BLaER1 (cell line): Measurements from ENCODE around the gene PHLDB2.
A peak's percentile ranks its signal among the peaks of the same experiment; 100 is the strongest.

Experiments
- H3K27ac ChIP-seq: shearing (Covaris generic); formaldehyde crosslinking; 2 replicates; pipeline ENCODE4 v1.8.1; 2022
- H3K27me3 ChIP-seq: shearing (Covaris generic); formaldehyde crosslinking; 2 replicates; pipeline ENCODE4 v1.8.1; 2022
- H3K36me3 ChIP-seq: shearing (Covaris generic); formaldehyde crosslinking; 2 replicates; pipeline ENCODE4 v1.8.1; 2022
- H3K4me1 ChIP-seq: shearing (Covaris generic); formaldehyde crosslinking; 2 replicates; pipeline ENCODE4 v1.8.1; 2022
- H3K4me2 ChIP-seq: shearing (Covaris generic); formaldehyde crosslinking; 2 replicates; pipeline ENCODE4 v1.8.1; 2022
- H3K4me3 ChIP-seq: shearing (Covaris generic); formaldehyde crosslinking; 2 replicates; pipeline ENCODE4 v1.8.1; 2022
- H3K9ac ChIP-seq: shearing (Covaris generic); formaldehyde crosslinking; 2 replicates; pipeline ENCODE4 v1.8.1; 2022
- H3K9me3 ChIP-seq: shearing (Covaris generic); formaldehyde crosslinking; 2 replicates; pipeline ENCODE4 v1.8.1; 2022
- H4K20me1 ChIP-seq: shearing (Covaris generic); formaldehyde crosslinking; 2 replicates; pipeline ENCODE4 v1.8.1; 2022
- Cebpa-rat ChIP-seq: shearing (Covaris generic); IDR thresholded peaks from 2 replicates; pipeline ENCODE4 v1.8.1; 2022

Gene PHLDB2

GRCh38 chr3:111979434-111980038, 120.5 kb downstream of the PHLDB2 start:
- Histone ChIP-seq H3K4me3 (peak overlapping the region; percentile 87), H3K9me3 (no peaks in the 10 kb centered on the region), H3K4me1 (peaks cover 24% of the 10 kb centered on the region), H4K20me1 (peaks cover 29% of the 10 kb centered on the region), H3K27me3 (no peaks in the 10 kb centered on the region), H3K4me2 (peak overlapping the region; percentile 83), H3K9ac (peak overlapping the region; percentile 91), H3K36me3 (peaks cover 10% of the 10 kb centered on the region; the same call in 1 of the 2 replicates), H3K27ac (peak overlapping the region; percentile 90)
- no peak for TF ChIP-seq Cebpa-rat

DNA sequence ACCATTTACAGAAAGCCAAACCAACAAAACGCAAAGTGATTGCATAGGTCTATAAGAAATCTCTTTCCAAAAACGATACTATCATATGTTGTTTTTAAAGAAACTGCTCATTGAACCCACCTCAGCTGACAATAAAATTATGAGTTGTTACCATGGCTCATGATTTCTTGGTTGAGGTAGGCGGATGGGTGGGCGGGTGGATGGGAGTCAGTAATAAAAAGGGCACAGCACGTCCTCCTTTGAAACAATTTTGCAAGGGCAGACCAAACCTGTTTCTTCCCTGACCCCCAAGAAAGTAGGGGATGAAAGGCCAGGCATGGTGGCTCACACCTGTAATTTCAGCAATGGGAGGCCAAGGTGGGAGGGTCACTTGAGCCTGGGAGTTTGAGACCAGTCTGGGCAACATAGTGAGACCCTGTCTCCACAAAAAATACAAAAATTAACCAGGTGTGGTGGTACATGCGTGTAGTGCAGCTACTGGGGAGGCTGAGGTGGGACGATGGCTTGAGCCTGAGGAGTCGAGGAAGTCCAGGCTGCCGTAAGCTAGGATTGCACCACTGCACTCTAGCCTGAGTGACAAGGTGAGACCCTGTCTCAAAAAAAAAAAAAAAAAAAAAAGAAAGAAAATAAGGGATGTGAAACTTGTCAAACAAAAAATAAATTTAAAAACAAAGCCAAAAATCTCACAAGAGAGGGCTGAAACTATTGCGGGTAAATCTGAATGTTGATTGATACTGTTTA, 121.8 kb downstream of the PHLDB2 start:
- Histone ChIP-seq H3K36me3 (peaks cover 22% of the 10 kb centered on the region; the same call in 1 of the 2 replicates), H3K4me3 (peak overlapping the region; percentile 8; the same call in 1 of the 2 replicates), H3K27ac (no peak overlapping the region), H3K9me3 (no peaks in the 10 kb centered on the region), H3K4me2 (peak overlapping the region; percentile 83), H3K4me1 (peaks cover 24% of the 10 kb centered on the region), H3K27me3 (no peaks in the 10 kb centered on the region), H4K20me1 (peaks cover 40% of the 10 kb centered on the region), H3K9ac (no peak overlapping the region)
- no peak for TF ChIP-seq Cebpa-rat

GRCh38 chr3:111981457-111981763, 122.3 kb downstream of the PHLDB2 start:
- H3K4me2 ChIP-seq = peak overlapping the region; percentile 83
- no peaks in the 10 kb centered on the region for H3K27me3 ChIP-seq
- no peak overlapping the region for H3K9ac ChIP-seq
- peaks cover 45% of the 10 kb centered on the region for H4K20me1 ChIP-seq
- no peak for TF ChIP-seq Cebpa-rat
- no peak overlapping the region for H3K4me3 ChIP-seq
- no peaks in the 10 kb centered on the region for H3K9me3 ChIP-seq
- H3K27ac ChIP-seq = no peak overlapping the region
- H3K36me3 ChIP-seq = peaks cover 27% of the 10 kb centered on the region
- H3K4me1 ChIP-seq = peaks cover 24% of the 10 kb centered on the region

- Histone ChIP-seq H3K9ac (no peak overlapping the region), H3K4me1 (peaks cover 22% of the 10 kb centered on the region), H4K20me1 (peaks cover 64% of the 10 kb centered on the region), H3K36me3 (peaks cover 57% of the 10 kb centered on the region), H3K9me3 (no peaks in the 10 kb centered on the region), H3K27ac (no peak overlapping the region), H3K27me3 (no peaks in the 10 kb centered on the region), H3K4me3 (no peak overlapping the region), H3K4me2 (no peak overlapping the region)
- no peak for TF ChIP-seq Cebpa-rat
Observed at GRCh38 chr3:111984636-111985298, 125.7 kb downstream of the PHLDB2 start.

DNA sequence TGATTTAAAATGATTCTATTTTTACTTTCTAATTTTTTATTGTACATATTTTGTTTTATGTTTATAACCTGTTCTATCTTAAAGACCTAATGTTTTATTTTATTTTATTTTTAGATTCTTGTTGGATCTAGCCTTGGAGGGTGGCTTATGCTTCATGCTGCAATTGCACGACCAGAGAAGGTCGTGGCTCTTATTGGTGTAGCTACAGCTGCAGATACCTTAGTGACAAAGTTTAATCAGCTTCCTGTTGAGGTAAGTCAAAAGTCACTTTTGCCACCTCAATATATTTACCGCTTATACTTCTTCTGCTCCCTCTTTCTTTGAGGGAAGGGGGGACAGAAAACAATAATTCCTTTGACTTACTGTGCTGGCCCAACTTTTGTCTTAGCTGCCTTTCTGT, 127.7 kb downstream of the PHLDB2 start:
- no peaks in the 10 kb centered on the region for H3K27me3 ChIP-seq
- peaks cover 51% of the 10 kb centered on the region for H4K20me1 ChIP-seq
- no peaks in the 10 kb centered on the region for H3K9me3 ChIP-seq
- H3K27ac ChIP-seq = no peak overlapping the region
- H3K9ac ChIP-seq = no peak overlapping the region
- no peak overlapping the region for H3K4me3 ChIP-seq
- peaks cover 2% of the 10 kb centered on the region for H3K4me1 ChIP-seq
- TF ChIP-seq Cebpa-rat = no peak
- no peak overlapping the region for H3K4me2 ChIP-seq
- H3K36me3 ChIP-seq = peaks cover 64% of the 10 kb centered on the region

DNA sequence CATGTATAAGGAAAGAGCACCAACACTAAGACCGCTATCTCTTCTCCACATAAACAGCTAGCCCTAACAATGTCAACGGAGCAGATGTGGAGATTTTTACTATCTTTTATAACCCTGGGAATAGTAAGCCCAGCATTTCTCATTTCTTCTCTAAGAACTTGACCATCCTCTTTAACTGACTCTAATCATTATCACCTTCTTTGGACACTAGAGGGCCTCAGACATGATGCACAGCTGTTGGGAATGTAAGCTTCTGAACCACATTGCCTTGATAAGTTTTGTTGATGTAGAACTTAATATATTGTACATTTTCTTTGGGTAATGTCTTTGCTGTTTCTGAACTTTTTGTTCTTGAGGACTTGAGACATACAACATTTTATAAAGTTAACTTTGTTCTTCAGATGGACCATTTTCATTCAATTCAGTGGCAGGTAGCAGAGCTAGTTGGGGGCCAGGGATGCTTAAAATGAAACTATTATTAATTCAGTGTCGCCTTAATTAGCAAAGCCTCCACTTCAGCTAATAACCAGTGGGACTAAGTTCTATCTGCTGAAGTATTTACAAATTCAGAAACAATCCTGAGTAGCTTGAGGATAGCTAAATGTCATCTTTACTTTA, 130.1 kb downstream of the PHLDB2 start:
- peaks cover 69% of the 10 kb centered on the region for H3K36me3 ChIP-seq
- H3K4me2 ChIP-seq = no peak overlapping the region
- H3K27me3 ChIP-seq = no peaks in the 10 kb centered on the region
- H4K20me1 ChIP-seq = peaks cover 38% of the 10 kb centered on the region
- no peaks in the 10 kb centered on the region for H3K9me3 ChIP-seq
- no peak overlapping the region for H3K4me3 ChIP-seq
- TF ChIP-seq Cebpa-rat = no peak
- no peaks in the 10 kb centered on the region for H3K4me1 ChIP-seq
- no peak overlapping the region for H3K27ac ChIP-seq
- no peak overlapping the region for H3K9ac ChIP-seq

GRCh38 chr3:111993038-111993437, 134.0 kb downstream of the PHLDB2 start:
- no peak overlapping the region for H3K9ac ChIP-seq
- H3K27me3 ChIP-seq = peaks cover 12% of the 10 kb centered on the region
- H3K27ac ChIP-seq = no peak overlapping the region
- H3K36me3 ChIP-seq = peaks cover 32% of the 10 kb centered on the region
- peaks cover 13% of the 10 kb centered on the region; the same call in 1 of the 2 replicates for H4K20me1 ChIP-seq
- no peaks in the 10 kb centered on the region for H3K4me1 ChIP-seq
- H3K4me2 ChIP-seq = no peak overlapping the region
- no peak overlapping the region for H3K4me3 ChIP-seq
- no peaks in the 10 kb centered on the region for H3K9me3 ChIP-seq
- no peak for TF ChIP-seq Cebpa-rat

DNA sequence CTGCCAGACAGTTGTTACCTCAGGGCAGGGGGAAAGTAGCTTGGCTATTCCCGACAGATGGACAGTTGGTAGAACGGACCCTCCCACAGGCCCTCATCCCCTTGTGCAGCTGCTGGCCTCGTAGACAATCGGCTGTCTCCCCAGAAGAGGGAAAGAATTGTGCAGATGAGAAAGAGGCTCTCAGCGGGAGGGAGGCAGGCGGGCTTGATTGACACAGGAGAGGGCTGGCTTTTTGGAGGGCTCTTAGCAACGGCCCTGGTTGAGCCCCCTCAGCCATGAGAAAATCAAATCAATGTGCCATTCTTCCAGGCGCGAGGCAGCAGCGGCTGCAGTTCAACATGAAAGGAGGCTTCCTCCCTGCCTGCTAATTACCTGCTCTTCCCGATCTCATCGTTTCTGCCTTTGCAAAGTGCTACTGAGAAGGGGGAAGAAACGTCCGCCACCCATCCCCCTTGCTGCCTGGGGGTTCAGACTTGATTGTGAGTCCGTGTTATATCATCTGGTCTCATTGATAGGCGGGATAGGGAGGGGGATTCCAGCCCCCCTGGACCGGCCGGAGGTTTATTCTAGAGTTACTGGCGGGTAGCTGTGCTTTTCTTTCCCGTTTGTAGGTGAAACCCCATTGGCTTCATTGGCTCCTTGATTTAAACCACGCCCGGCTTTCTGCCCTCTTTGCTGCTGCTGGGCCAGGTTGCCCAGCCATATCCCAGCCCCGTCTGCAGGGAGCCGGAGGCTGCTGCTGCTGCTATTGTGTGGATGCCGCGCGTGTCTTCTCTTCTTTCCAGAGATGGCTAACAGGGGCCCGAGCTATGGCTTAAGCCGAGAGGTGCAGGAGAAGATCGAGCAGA, 139.8 kb downstream of the PHLDB2 start, which contains the start of gene TAGLN3:
Gene TAGLN3 (plus strand): TSS at position 287 of the 848 bp plus-strand sequence. CDS start 501 bp downstream, at position 788.
- Histone ChIP-seq H4K20me1 (peaks cover 10% of the 10 kb centered on the region; the same call in 1 of the 2 replicates), H3K36me3 (no peaks in the 10 kb centered on the region), H3K4me1 (peaks cover 14% of the 10 kb centered on the region), H3K9me3 (no peaks in the 10 kb centered on the region), H3K27me3 (peaks cover 48% of the 10 kb centered on the region), H3K4me2 (peak within 1 kb of the TSS; percentile 31), H3K9ac (no peak within 1 kb of the TSS), H3K27ac (no peak within 1 kb of the TSS), H3K4me3 (0 out of 2 replicates have a peak within 1 kb of the TSS, but pooled peaks have one; percentile 6)
- no peak for TF ChIP-seq Cebpa-rat
